ENCODE results near the gene TMEM132E. TPM values are rescaled to one million over a fixed set of nuclear protein-coding genes. Genes with fewer than 3 reads are reported as not detected.

The TMEM132E gene
- polyA plus RNA-seq, 2 of the 4 experiments (the other 2 are of a cell fraction) = not detected

DNA sequence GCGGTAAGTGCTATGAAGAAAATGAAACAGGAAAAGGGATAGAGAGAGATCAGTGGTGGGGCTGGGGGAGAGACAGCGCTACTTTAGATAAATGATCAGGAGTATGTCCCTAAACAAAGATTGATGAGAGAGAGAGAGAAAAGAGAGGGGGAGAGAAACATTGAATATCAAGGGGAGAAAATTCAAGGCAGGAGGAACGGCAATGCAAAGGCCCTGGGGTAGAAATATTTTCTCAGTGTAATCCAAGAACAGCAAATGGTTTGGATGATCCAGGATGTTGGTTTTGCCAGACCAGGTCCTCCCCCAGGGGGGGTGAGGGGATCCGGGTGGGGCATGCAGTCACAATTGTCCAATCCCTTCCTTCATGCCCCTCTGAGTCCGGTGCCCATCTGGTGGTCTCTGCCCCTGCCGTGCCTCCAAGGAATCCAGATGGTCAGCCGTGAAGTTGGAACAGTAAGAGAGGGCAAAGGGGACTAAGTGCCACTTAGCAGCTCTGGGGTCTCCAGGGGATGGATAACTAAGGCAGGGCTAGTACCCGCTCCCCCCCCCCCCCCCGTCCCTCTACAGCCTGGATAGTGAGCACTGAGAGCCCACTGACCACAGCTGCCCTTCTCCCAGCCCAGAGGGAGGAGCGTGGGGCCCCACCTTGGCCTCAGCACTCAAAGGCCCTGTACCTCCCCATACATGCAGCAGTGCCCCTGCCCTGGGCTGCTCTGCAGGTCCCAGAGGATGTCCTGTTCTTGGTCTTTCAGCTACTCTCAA, 43.7 kb downstream of the TMEM132E start:
- Histone ChIP-seq H3K4me1 (no peaks in the 10 kb centered on the region), H3K4me2 (no peak overlapping the region), H3K27ac (no peak overlapping the region), H3K9me3 (no peaks in the 10 kb centered on the region), H3K4me3 (no peak overlapping the region)
- POLR2A ChIA-PET = no interaction called here
- no peak for DNase-seq (ENCODE audit: low read depth in 1 of 2, low spot score in 1 of 2)
- 45% methylated on average over 10 of the region's 10 CpGs for WGBS (ENCODE audit: missing lambda C conversion rate)
- TF ChIP-seq JUN (IDR thresholded peaks at IDR 0.05) (no peak), RFX5 (IDR thresholded peaks at IDR 0.05) (no peak), HMGXB4 (CRISPR knock-in tag; IDR thresholded peaks at IDR 0.05; ENCODE audit: borderline replicate concordance) (no peak), JUNB (IDR thresholded peaks at IDR 0.05) (no peak), HDAC2 (IDR thresholded peaks at IDR 0.05) (no peak)
- CTCF ChIA-PET = interaction anchor here (1.2 to 1.9 kb wide), 2 partner anchors 11 to 15 kb away, joined by 4 to 8 read pairs; no protein-coding TSS in a partner anchor
- no peak for ATAC-seq
- no peak for FAIRE-seq

DNA sequence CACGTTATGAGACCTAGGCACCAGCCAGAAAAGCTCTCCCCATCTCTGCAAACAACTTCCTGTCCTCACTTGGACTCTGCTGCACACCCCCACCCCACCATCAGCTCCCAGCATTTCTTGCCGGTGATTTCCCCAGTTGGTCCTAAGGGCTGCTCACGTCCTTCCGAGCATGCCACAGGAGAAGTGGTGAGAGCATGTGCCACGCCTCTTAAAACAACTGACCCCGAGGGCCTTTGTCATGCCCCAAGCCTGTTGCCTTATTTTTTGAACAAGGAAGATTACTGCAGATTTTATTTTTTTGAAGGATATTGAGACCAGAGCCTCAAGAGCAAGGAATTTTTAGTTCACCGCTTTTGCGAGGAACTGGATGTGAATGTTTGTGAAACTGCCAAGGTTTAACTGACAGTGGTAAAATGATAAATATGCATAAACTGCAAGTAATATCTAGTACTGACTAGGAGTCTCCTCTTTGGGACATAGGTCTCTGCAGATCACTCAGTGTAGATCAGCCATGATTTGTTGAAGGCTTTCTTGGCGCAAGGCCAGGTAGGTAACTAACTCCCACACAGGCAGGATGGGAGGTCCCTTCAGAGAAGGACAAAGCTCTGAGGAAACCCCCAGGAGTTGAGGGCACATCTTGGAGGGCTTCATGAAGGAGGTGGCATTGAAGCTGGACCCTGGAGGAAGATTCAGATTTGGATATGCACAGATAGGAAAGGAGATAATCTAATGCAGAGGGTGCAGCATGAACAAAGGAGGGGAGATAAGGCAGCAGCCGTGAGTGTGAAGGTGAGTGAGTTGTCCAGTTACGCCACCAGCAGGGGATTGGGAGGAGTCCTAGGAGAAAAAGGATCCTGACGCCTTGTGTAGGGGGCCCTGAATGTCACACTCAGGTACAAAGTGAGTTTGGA, 44.7 kb downstream of the TMEM132E start:
- ATAC-seq (no peak), DNase-seq (ENCODE audit: low read depth in 1 of 2, low spot score in 1 of 2) (no peak), FAIRE-seq (no peak)
- no peaks in the 10 kb centered on the region for H3K9me3 ChIP-seq
- TF ChIP-seq CTCF (IDR thresholded peaks at IDR 0.05) (no peak), MAZ (IDR thresholded peaks at IDR 0.05; ENCODE audit: borderline replicate concordance, low read depth, low read length) (no peak), CBX2 (IDR thresholded peaks at IDR 0.05; ENCODE audit: borderline replicate concordance, low read depth) (no peak), CBX8 (IDR thresholded peaks at IDR 0.05) (no peak), FOSB (CRISPR knock-in tag; IDR thresholded peaks at IDR 0.05) (no peak), CHD2 (IDR thresholded peaks at IDR 0.05; ENCODE audit: low read length, partially characterized antibody) (no peak), REST (IDR thresholded peaks at IDR 0.05) (no peak), POLR2A (IDR thresholded peaks at IDR 0.05; ENCODE audit: low read length) (no peak), EHF (CRISPR knock-in tag; IDR thresholded peaks at IDR 0.05) (no peak), USF2 (IDR thresholded peaks at IDR 0.05) (no peak), RFX5 (IDR thresholded peaks at IDR 0.05) (no peak)
- POLR2A ChIA-PET = no interaction called here
- H3K4me2 ChIP-seq = no peak overlapping the region
- whole genome bisulfite sequencing (ENCODE audit: missing lambda C conversion rate) = 49% methylated on average over 12 of the region's 12 CpGs
- H3K4me1 ChIP-seq = no peaks in the 10 kb centered on the region
- CTCF ChIA-PET = interaction anchor here (1.9 to 7.2 kb wide), 2 partner anchors 14 kb away, joined by 8 to 49 read pairs; no protein-coding TSS in a partner anchor
- no peak overlapping the region for H3K4me3 ChIP-seq
- H3K27ac ChIP-seq = no peak overlapping the region
